Progenitor cell of endocrine pancreas (in vitro differentiated cells): Measurements from ENCODE around the gene ARL13A. TPM values are rescaled to one million over a fixed set of nuclear protein-coding genes. Genes with fewer than 3 reads are reported as not detected.
"Not testable (repeated sequence)": the region's sequence is repeated elsewhere in the genome, so short reads cannot be mapped to it uniquely, and the experiment has no call there.

ENCODE experiments used
- DNase-seq: peaks from one replicate; pipeline ENCODE4 v3.0.0; 2021; ENCODE audit warnings: low spot score; ENCODE audit not compliant: unreplicated experiment
- H3K27ac Mint-ChIP-seq: 2 replicates; pipeline ENCODE4 v1.8.0; 2021; ENCODE audit warnings: mild to moderate bottlenecking, moderate library complexity, mixed read lengths
- H3K27me3 Mint-ChIP-seq: 2 replicates; pipeline ENCODE4 v1.8.0; 2021; ENCODE audit warnings: mixed read lengths
- H3K36me3 Mint-ChIP-seq: 2 replicates; pipeline ENCODE4 v1.8.0; 2022; ENCODE audit warnings: mixed read lengths; ENCODE audit not compliant: insufficient read depth
- H3K4me1 Mint-ChIP-seq: 2 replicates; pipeline ENCODE4 v1.8.0; 2021; ENCODE audit warnings: low read depth, mixed read lengths
- H3K4me3 Mint-ChIP-seq: 2 replicates; pipeline ENCODE4 v1.8.0; 2021; ENCODE audit warnings: low read depth, mild to moderate bottlenecking, moderate library complexity, mixed read lengths
- H3K9me3 Mint-ChIP-seq: 2 replicates; pipeline ENCODE4 v1.8.0; 2021; ENCODE audit warnings: low read depth, mixed read lengths
- total RNA-seq: library from RNA; stranded (reverse); gene quantifications from 2 replicates; pipeline ENCODE4 v1.2.1, GENCODE V29; 2021
- TF ChIP-seq, protein P1 (sequence below): fragments of 200-600 bp; sonication (generic); IDR thresholded peaks from one replicate; pipeline ENCODE4 v1.5.0; 2021; ENCODE audit warnings: antibody characterized with exemption, mild to moderate bottlenecking; ENCODE audit not compliant: unreplicated experiment

Gene ARL13A
- total RNA-seq, 1 donor from 2014 or later, result not detected

DNA sequence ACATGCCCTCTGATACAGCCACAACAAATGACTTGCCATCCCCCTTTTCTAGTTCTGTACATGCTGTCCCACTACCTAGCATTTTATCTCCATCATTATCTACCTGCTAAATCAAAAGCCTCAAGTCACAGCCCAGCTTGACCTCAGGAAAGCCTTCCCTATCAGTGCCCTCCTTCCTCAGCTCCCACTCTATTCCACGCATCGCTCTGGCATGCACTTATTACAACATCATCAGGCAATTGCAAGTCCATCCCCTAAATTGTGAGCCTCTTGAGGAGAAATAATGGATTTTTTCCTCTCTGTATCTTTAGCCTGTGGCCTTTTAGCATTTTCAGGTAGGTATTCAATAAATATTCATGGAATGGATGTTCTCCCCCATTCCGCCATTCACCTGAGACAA, 5.7 kb downstream of the ARL13A start:
- Mint-ChIP-seq H3K27ac (no peak overlapping the region), H3K27me3 (no peaks in the 10 kb centered on the region), H3K36me3 (peaks cover 3% of the 10 kb centered on the region), H3K4me1 (no peaks in the 10 kb centered on the region), H3K4me3 (no peak overlapping the region), H3K9me3 (peaks cover 21% of the 10 kb centered on the region)
- no peak for DNase-seq
- TF ChIP-seq, protein P1, sequence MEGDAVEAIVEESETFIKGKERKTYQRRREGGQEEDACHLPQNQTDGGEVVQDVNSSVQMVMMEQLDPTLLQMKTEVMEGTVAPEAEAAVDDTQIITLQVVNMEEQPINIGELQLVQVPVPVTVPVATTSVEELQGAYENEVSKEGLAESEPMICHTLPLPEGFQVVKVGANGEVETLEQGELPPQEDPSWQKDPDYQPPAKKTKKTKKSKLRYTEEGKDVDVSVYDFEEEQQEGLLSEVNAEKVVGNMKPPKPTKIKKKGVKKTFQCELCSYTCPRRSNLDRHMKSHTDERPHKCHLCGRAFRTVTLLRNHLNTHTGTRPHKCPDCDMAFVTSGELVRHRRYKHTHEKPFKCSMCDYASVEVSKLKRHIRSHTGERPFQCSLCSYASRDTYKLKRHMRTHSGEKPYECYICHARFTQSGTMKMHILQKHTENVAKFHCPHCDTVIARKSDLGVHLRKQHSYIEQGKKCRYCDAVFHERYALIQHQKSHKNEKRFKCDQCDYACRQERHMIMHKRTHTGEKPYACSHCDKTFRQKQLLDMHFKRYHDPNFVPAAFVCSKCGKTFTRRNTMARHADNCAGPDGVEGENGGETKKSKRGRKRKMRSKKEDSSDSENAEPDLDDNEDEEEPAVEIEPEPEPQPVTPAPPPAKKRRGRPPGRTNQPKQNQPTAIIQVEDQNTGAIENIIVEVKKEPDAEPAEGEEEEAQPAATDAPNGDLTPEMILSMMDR, result no peak

DNA sequence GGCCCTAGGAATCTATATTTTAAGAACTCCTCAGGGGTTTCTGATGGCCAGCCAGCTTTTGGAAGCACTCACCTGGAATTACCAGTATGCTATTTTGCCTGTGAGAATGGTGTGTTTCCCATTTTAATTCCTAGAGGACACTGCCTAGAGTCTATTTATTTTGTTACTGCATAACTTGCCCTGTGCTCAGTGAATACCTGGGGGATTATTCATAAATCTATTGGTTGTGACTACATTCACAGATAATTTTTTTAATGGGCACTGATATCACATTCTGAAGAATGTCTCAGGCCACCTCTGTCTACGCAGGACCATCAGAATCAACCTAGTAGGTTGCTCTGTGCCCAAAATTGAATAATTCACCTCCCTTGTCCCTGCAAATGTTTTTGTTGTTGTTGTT, 6.7 kb downstream of the ARL13A start:
- Mint-ChIP-seq H3K4me1 (no peaks in the 10 kb centered on the region), H3K4me3 (no peak overlapping the region), H3K36me3 (peaks cover 3% of the 10 kb centered on the region), H3K9me3 (peaks cover 21% of the 10 kb centered on the region), H3K27ac (no peak overlapping the region), H3K27me3 (no peaks in the 10 kb centered on the region)
- DNase-seq, result no peak
- TF ChIP-seq, protein P1, result no peak

DNA sequence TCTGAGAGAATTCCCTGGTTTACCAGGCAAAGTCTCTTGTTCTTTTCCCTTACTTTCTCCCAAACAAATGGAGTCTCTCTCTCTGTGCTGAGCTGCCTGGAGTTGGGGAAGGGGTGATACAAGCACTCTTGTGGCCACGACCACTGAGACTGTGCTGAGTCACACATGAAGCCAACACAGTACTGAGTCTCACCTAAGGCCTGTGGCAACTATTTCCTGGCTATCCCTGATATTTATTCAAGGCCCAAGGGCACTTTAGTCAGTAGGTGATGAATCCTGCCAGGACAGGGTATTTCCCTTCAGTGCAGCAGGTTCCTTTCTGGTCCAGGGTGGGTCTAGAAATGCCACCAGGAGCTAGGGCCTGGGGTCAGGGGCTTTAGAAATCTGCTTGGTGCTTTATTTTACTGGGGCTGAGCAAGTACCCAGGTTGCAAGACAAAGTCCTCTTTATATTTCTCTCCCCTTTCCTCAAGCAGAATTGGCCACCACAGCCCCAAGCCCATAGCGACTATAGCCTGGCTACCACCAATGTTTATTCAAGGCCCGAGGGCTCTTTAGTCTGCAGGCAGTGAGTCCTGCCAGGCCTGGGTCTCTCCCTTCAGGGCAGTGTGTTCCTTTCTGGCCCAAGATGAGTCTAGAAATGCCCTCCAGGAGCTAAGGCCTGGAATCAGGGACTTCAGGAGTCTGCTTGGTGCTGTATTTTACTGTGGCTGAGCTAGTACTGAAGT, 10.5 kb downstream of the ARL13A start:
- Mint-ChIP-seq H3K27ac (no peak overlapping the region), H3K36me3 (no peaks in the 10 kb centered on the region), H3K27me3 (no peaks in the 10 kb centered on the region), H3K4me3 (no peak overlapping the region), H3K9me3 (peaks cover 16% of the 10 kb centered on the region), H3K4me1 (peaks cover 1% of the 10 kb centered on the region)
- TF ChIP-seq, protein P1, result no peak
- DNase-seq, result no peak

DNA sequence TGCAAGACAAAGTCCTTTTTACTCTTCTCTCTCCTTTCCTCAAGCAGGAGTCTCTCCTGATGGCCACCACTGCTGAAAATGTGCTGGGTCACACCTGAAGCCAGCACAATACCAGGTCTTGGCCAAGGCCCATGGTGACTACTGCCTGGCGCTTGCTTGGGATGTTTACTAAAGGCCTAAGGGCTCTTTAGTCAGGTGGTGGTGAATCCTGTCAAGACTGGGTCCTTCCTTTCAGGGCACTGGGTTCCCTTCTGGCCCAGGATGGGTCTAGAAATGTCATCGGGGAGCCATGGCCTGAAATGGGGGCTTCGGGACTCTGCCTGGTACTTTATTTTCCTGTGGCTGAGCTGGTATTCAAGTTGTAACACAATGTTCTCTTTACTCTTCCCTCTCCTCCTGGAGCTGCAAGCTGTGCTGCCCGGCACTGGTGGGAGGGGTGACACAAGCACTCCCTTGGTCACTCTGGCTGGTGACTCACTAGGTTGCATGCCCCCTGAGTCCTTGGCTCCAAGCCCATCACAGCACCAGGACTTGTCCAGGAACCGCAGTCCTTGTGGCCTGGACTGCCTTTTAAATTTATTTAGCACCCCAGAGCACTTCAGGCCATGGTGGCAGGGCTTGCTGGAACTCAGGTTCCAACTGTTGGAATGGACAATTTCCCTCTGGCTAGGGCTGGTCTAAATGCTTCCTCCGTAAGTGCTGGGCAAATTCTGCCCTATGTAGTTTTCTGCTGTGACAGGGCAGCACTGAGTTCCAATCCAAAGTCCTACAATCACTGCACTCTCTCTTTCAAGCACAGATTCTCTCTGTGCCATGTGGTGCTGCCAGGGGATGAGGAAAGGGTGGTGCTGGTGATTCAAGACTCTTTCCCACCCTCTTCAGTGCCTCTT, 11.3 kb downstream of the ARL13A start:
- Mint-ChIP-seq H3K9me3 (peaks cover 17% of the 10 kb centered on the region), H3K4me1 (peaks cover 2% of the 10 kb centered on the region)

DNA sequence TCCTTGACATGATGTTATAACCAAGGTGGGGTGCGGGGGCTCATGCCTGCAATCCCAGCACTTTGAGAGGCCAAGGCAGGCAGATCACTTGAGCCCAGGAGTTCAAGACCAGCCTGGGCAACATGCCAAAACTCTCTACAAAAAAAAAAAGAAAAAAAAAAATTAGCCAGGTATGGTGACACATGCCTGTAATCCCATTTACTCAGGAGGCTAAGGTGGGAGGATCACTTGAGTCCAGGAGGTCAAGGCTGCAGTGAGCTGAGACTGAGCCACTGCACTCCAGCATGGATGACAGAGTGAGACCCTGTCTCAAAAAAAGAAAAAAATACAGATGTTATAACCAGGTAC, 12.0 kb downstream of the ARL13A start:
- peaks cover 17% of the 10 kb centered on the region for H3K9me3 Mint-ChIP-seq
- not testable (repeated sequence) for H3K27me3 Mint-ChIP-seq, DNase-seq, H3K4me1 Mint-ChIP-seq, H3K27ac Mint-ChIP-seq, H3K4me3 Mint-ChIP-seq, H3K36me3 Mint-ChIP-seq

More for the DNA sequence above, 11.3 kb downstream of the ARL13A start:
- TF ChIP-seq, protein P1, result no peak
- Mint-ChIP-seq H3K27ac (no peak overlapping the region), H3K27me3 (no peaks in the 10 kb centered on the region), H3K36me3 (no peaks in the 10 kb centered on the region), H3K4me3 (no peak overlapping the region)
- DNase-seq, result no peak
